ENCODE data around the gene TMEM184B.

Gene TMEM184B

GRCh38 chr22:38175206-38176118, 97.3 kb downstream of the TMEM184B start:
- no peak for DNase-seq

- no peak for DNase-seq
Measured at GRCh38 chr22:38174626-38175025, 98.2 kb downstream of the TMEM184B start.

GRCh38 chr22:38173641-38173906, 99.2 kb downstream of the TMEM184B start:
- DNase-seq = no peak

GRCh38 chr22:38172832-38173640, 99.8 kb downstream of the TMEM184B start:
- no peak for DNase-seq

GRCh38 chr22:38171927-38172831, 100.6 kb downstream of the TMEM184B start:
- DNase-seq = peak; percentile 78

- DNase-seq = no peak
Measured at GRCh38 chr22:38170469-38170868, 102.3 kb downstream of the TMEM184B start.
